Large intestine (tissue), 3 donors: ENCODE measurements around the gene CFAP61. TPM values are rescaled to one million over a fixed set of nuclear protein-coding genes. Genes with fewer than 3 reads are reported as not detected.

Experiments used
- DNase-seq, 2 donors: peaks; one replicate each; pipeline versions ENCODE4 v3.0.0 to v3.0.0-alpha.2; 2013
- H3K27ac ChIP-seq: one replicate; pipeline ENCODE4 v1.5.1; 2013; ENCODE audit warnings: low read length
- H3K27me3 ChIP-seq: 2 replicates; pipeline ENCODE4 v1.6.1; 2013; ENCODE audit warnings: low read length; ENCODE audit not compliant: control insufficient read depth, insufficient read depth
- H3K36me3 ChIP-seq: 2 replicates; pipeline ENCODE4 v1.6.1; 2013; ENCODE audit warnings: low read length; ENCODE audit not compliant: control insufficient read depth, insufficient read depth
- H3K4me1 ChIP-seq: one replicate; pipeline ENCODE4 v1.6.1; 2013; ENCODE audit warnings: low read length; ENCODE audit not compliant: control insufficient read depth, insufficient read depth
- H3K4me3 ChIP-seq: one replicate; pipeline ENCODE4 v1.5.1; 2013; ENCODE audit warnings: low read length
- H3K9me3 ChIP-seq: one replicate; pipeline ENCODE4 v1.6.1; 2013; ENCODE audit warnings: mild to moderate bottlenecking, low read depth, low read length, moderate library complexity; ENCODE audit not compliant: control insufficient read depth
- WGBS: methylation state at CpG from one replicate; pipeline ENCODE4 v1.1.5; 2013; ENCODE audit warnings: low lambda C conversion rate; ENCODE audit not compliant: insufficient coverage; 5-methylcytosine and 5-hydroxymethylcytosine counted together
- polyA plus RNA-seq: library from polyadenylated mRNA; unstranded; fragments of 120-200 nt; gene quantifications from one replicate; pipeline ENCODE4 v1.2.1, GENCODE V29; 2013

The CFAP61 gene
- polyA plus RNA-seq, 1 donor, result 0.36 TPM

GRCh38 chr20:20366876-20367574 is 314.7 kb downstream of the CFAP61 start:
- peaks cover 87% of the 10 kb centered on the region for H3K27me3 ChIP-seq
- peak overlapping the region; percentile 10 for H3K4me3 ChIP-seq
- H3K4me1 ChIP-seq, result peaks cover 7% of the 10 kb centered on the region
- peaks cover 11% of the 10 kb centered on the region for H3K9me3 ChIP-seq
- no peaks in the 10 kb centered on the region for H3K36me3 ChIP-seq
- no peak overlapping the region for H3K27ac ChIP-seq
- DNase-seq, result no peak
- WGBS, result no CpG with 5 or more reads among the region's 63 CpGs

- H3K4me1 ChIP-seq, result peaks cover 7% of the 10 kb centered on the region
- H3K4me3 ChIP-seq, result peak within 1 kb of the TSS; percentile 10
- no CpG with 5 or more reads among the region's 108 CpGs for WGBS
- peaks cover 86% of the 10 kb centered on the region for H3K27me3 ChIP-seq
- peaks cover 11% of the 10 kb centered on the region for H3K9me3 ChIP-seq
- H3K36me3 ChIP-seq, result no peaks in the 10 kb centered on the region
- peak in 1 of 2 donors; percentile 37 for DNase-seq
- no peak within 1 kb of the TSS for H3K27ac ChIP-seq
These were observed 315.5 kb downstream of the CFAP61 start, which contains the start of gene INSM1 for GRCh38 chr20:20367575-20368417. Gene INSM1, plus strand, starts transcription at chr20:20368104. Its CDS starts 164 bp downstream, at chr20:20368268.

GRCh38 chr20:20368418-20369249 is 316.3 kb downstream of the CFAP61 start:
- H3K27ac ChIP-seq, result no peak overlapping the region
- no peak overlapping the region for H3K4me3 ChIP-seq
- H3K9me3 ChIP-seq, result peaks cover 11% of the 10 kb centered on the region
- H3K27me3 ChIP-seq, result peaks cover 86% of the 10 kb centered on the region
- H3K36me3 ChIP-seq, result no peaks in the 10 kb centered on the region
- WGBS, result no CpG with 5 or more reads among the region's 130 CpGs
- peaks cover 7% of the 10 kb centered on the region for H3K4me1 ChIP-seq
- DNase-seq, result peak in 1 of 2 donors; percentile 36

- Histone ChIP-seq H3K4me1 (peaks cover 7% of the 10 kb centered on the region), H3K27ac (no peak overlapping the region), H3K36me3 (no peaks in the 10 kb centered on the region), H3K9me3 (peaks cover 7% of the 10 kb centered on the region), H3K4me3 (peak overlapping the region; percentile 25), H3K27me3 (peaks cover 86% of the 10 kb centered on the region)
- no CpG with 5 or more reads among the region's 86 CpGs for WGBS
- peak in 1 of 2 donors; percentile 61 for DNase-seq
These were observed 317.1 kb downstream of the CFAP61 start for GRCh38 chr20:20369250-20370093.

- no peak for DNase-seq
- no peak overlapping the region for H3K27ac ChIP-seq
- no CpG with 5 or more reads among the region's 10 CpGs for WGBS
These were observed 317.8 kb downstream of the CFAP61 start for GRCh38 chr20:20370094-20370575.

GRCh38 chr20:20371083-20371482 is 318.8 kb downstream of the CFAP61 start:
- peaks cover 87% of the 10 kb centered on the region for H3K27me3 ChIP-seq
- H3K27ac ChIP-seq, result no peak overlapping the region
- H3K4me1 ChIP-seq, result peaks cover 7% of the 10 kb centered on the region
- no peaks in the 10 kb centered on the region for H3K36me3 ChIP-seq
- no CpG with 5 or more reads among the region's 7 CpGs for whole genome bisulfite sequencing
- H3K9me3 ChIP-seq, result no peaks in the 10 kb centered on the region
- H3K4me3 ChIP-seq, result peak overlapping the region; percentile 13
- no peak for DNase-seq

More at GRCh38 chr20:20370094-20370575, 317.8 kb downstream of the CFAP61 start:
- Histone ChIP-seq H3K36me3 (no peaks in the 10 kb centered on the region), H3K9me3 (peaks cover 2% of the 10 kb centered on the region), H3K27me3 (peaks cover 86% of the 10 kb centered on the region), H3K4me1 (peaks cover 7% of the 10 kb centered on the region), H3K4me3 (peak overlapping the region; percentile 25)

GRCh38 chr20:20371681-20372080 is 319.3 kb downstream of the CFAP61 start:
- H3K4me3 ChIP-seq, result no peak overlapping the region
- no peak overlapping the region for H3K27ac ChIP-seq
- no peaks in the 10 kb centered on the region for H3K36me3 ChIP-seq
- H3K9me3 ChIP-seq, result no peaks in the 10 kb centered on the region
- peaks cover 83% of the 10 kb centered on the region for H3K27me3 ChIP-seq
- DNase-seq, result no peak
- WGBS, result 0% methylated on average over 1 of the region's 3 CpGs
- H3K4me1 ChIP-seq, result peaks cover 7% of the 10 kb centered on the region

- no CpG with 5 or more reads among the region's 17 CpGs for WGBS
- Histone ChIP-seq H3K4me1 (no peaks in the 10 kb centered on the region), H3K36me3 (no peaks in the 10 kb centered on the region), H3K9me3 (no peaks in the 10 kb centered on the region), H3K27me3 (peaks cover 71% of the 10 kb centered on the region), H3K27ac (no peak overlapping the region), H3K4me3 (no peak overlapping the region)
- DNase-seq, result no peak
These were observed 320.8 kb downstream of the CFAP61 start for GRCh38 chr20:20373091-20373571.

- DNase-seq, result no peak
- H3K9me3 ChIP-seq, result no peaks in the 10 kb centered on the region
- 100% methylated on average over 1 of the region's 8 CpGs for WGBS
- no peak overlapping the region for H3K27ac ChIP-seq
- H3K4me1 ChIP-seq, result no peaks in the 10 kb centered on the region
- H3K27me3 ChIP-seq, result peaks cover 54% of the 10 kb centered on the region
- H3K36me3 ChIP-seq, result no peaks in the 10 kb centered on the region
- no peak overlapping the region for H3K4me3 ChIP-seq
These were observed 323.5 kb downstream of the CFAP61 start for GRCh38 chr20:20375862-20376261.
